Measurements from ENCODE around the gene PCDHA10.
"Not testable (repeated sequence)": the region's sequence is repeated elsewhere in the genome, so short reads cannot be mapped to it uniquely, and the experiment has no call there.

GRCh38 chr5:140849831-140850634, 5.7 kb upstream of the PCDHA10 start:
- not testable (repeated sequence) for TF ChIP-seq CTCF (conservative IDR thresholded peaks at IDR 0.05; ENCODE audit: low read length); EZH2phosphoT487 (IDR thresholded peaks at IDR 0.05; ENCODE audit: borderline replicate concordance)
